K562 (cell line): ENCODE results near the gene TMC4. TPM values are rescaled to one million over a fixed set of nuclear protein-coding genes. Genes with fewer than 3 reads are reported as not detected.

ENCODE experiments used
- CXXC5 ChIP-seq: fragments of 250-450 bp; sonication (Bioruptor Pico); IDR thresholded peaks from 2 replicates; pipeline ENCODE4 v1.8.0; 2022; ENCODE audit warnings: inconsistent platforms, mild to moderate bottlenecking, moderate library complexity
- FOS ChIP-seq: IDR thresholded peaks from 3 replicates; pipeline ENCODE4 v1.6.1; 2011; ENCODE audit not compliant: insufficient read length; ENCODE audit errors: extremely low read depth
- FOXK1 ChIP-seq: sonication (generic); formaldehyde crosslinking; IDR thresholded peaks from 2 replicates; pipeline ENCODE4 v1.8.0; 2022; ENCODE audit warnings: missing genetic modification reagents, mild to moderate bottlenecking, borderline replicate concordance
- FOXM1 ChIP-seq, 2 experiments: fragments of 450-650 bp in 1 of 2; sonication (generic) in 1 of 2; formaldehyde crosslinking in 1 of 2; IDR thresholded peaks; 2 replicates each; pipeline versions ENCODE4 v1.6.1 to v1.9.0; 2017 to 2022; ENCODE audit warnings: low read depth in 2 of 2, mild to moderate bottlenecking in 2 of 2, missing genetic modification reagents in 1 of 2, moderate library complexity in 1 of 2
- HNRNPH1 ChIP-seq: fragments of 200-400 bp; formaldehyde crosslinking; optimal IDR thresholded peaks from 2 replicates; pipeline ENCODE3; 2017; ENCODE audit warnings: low read depth, mild to moderate bottlenecking, low read length, moderate library complexity
- HNRNPL ChIP-seq: fragments of 200-400 bp; formaldehyde crosslinking; IDR thresholded peaks from 2 replicates; pipeline ENCODE4 v1.6.1; 2017; ENCODE audit warnings: low read depth, mild to moderate bottlenecking, low read length
- HOXB6 ChIP-seq: fragments of 250-450 bp; sonication (Bioruptor Pico); IDR thresholded peaks from 2 replicates; pipeline ENCODE4 v1.5.1; 2022; ENCODE audit warnings: mild to moderate bottlenecking, borderline replicate concordance
- JUND ChIP-seq, 2 experiments: IDR thresholded peaks; 2 replicates in 1 of 2; 3 replicates in 1 of 2; pipeline ENCODE4 v1.6.1; 2011; ENCODE audit warnings: borderline replicate concordance in 2 of 2, low read depth in 2 of 2, low read length in 2 of 2, improper control_type of control experiment in 1 of 2, missing biosample characterization in 1 of 2, missing genetic modification characterization in 1 of 2, missing genetic modification reagents in 1 of 2
- LCOR ChIP-seq: sonication (generic); formaldehyde crosslinking; IDR thresholded peaks from 2 replicates; pipeline ENCODE4 v1.8.0; 2022; ENCODE audit warnings: mild to moderate bottlenecking, missing genetic modification reagents
- MAFK ChIP-seq: IDR thresholded peaks from 2 replicates; pipeline ENCODE4 v1.6.1; 2011; ENCODE audit warnings: low read length, improper control_type of control experiment
- SRF ChIP-seq, 2 experiments: fragments of 250-450, 450-650 bp in 1 of 2; sonication (Bioruptor Pico) in 1 of 2; sonication (generic) in 1 of 2; formaldehyde crosslinking; IDR thresholded peaks; 2 replicates each; pipeline versions ENCODE4 v1.5.0 to v1.5.1; 2020 to 2022; ENCODE audit warnings: mild to moderate bottlenecking in 1 of 2, missing genetic modification reagents in 1 of 2
- TCF7 ChIP-seq: sonication (generic); IDR thresholded peaks from 2 replicates; pipeline ENCODE4 v1.6.1; 2016; ENCODE audit warnings: antibody characterized with exemption, borderline replicate concordance
- ZNF174 ChIP-seq: fragments of 250-450 bp; sonication (Bioruptor Pico); IDR thresholded peaks from 2 replicates; pipeline ENCODE4 v1.4.0; 2020; ENCODE audit warnings: mild to moderate bottlenecking
- ZNF316 ChIP-seq: fragments of 450-650 bp; IDR thresholded peaks from 2 replicates; pipeline ENCODE4 v1.6.1; 2016
- polyA plus RNA-seq, 8 experiments: library from polyadenylated mRNA; depleted of rRNA in 4 of 8; stranded (reverse) in 5 of 8; unstranded in 3 of 8; fragments of >200 nt; fragmentation: Nextera tagmentation in 2 of 8; fragmentation: Illumina TruSeq in 1 of 8; extraction: Ambion mirVana in 2 of 8; extraction: Trizol in 1 of 8; gene quantifications; 2 replicates each; pipeline versions ENCODE4 v1.2.1 to v1.2.3, GENCODE V29; 2011 to 2014; ENCODE audit warnings: inconsistent platforms in 1 of 8, missing spikeins in 1 of 8
- total RNA-seq, 7 experiments: library from RNA; depleted of rRNA in 6 of 7; stranded (reverse); fragments of >200 nt in 6 of 7; fragmentation: Illumina TruSeq in 2 of 7; extraction: Trizol in 2 of 7; gene quantifications; 2 replicates each; pipeline versions ENCODE4 v1.2.1 to v1.2.3, GENCODE V29; 2011 to 2021; ENCODE audit warnings: low replicate concordance in 1 of 7
- TF ChIP-seq, protein P1 (sequence below): fragments of 450-650 bp; IDR thresholded peaks from 2 replicates; pipeline ENCODE4 v1.6.1; 2014; ENCODE audit warnings: low read depth, mild to moderate bottlenecking, moderate library complexity, borderline replicate concordance
- TF ChIP-seq, protein P2 (sequence below), 2 experiments: IDR thresholded peaks in 1 of 2; conservative IDR thresholded peaks in 1 of 2; 2 replicates each; pipeline ENCODE4 v1.6.1; 2016; ENCODE audit warnings: low read depth in 2 of 2, mild to moderate bottlenecking in 1 of 2, missing compliant biosample characterization in 1 of 2, missing genetic modification characterization in 1 of 2, moderate library complexity in 1 of 2
- TF ChIP-seq, protein P3 (sequence below): sonication (generic); formaldehyde crosslinking; IDR thresholded peaks from 2 replicates; pipeline ENCODE4 v1.9.0; 2022; ENCODE audit warnings: mild to moderate bottlenecking, missing genetic modification reagents
- TF ChIP-seq, protein P4 (sequence below): fragments of 250-450 bp; sonication (Bioruptor Pico); IDR thresholded peaks from 2 replicates; pipeline ENCODE4 v1.8.0; 2021; ENCODE audit warnings: moderate library complexity, mild to moderate bottlenecking, inconsistent platforms

TMC4 gene
- total and polyA plus RNA-seq, 9 of the 15 experiments (the other 6 are each of a cell fraction or from before 2014, with no cell fraction given), result 0.12 to 0.79 (median 0.36) TPM; not detected in 2

DNA sequence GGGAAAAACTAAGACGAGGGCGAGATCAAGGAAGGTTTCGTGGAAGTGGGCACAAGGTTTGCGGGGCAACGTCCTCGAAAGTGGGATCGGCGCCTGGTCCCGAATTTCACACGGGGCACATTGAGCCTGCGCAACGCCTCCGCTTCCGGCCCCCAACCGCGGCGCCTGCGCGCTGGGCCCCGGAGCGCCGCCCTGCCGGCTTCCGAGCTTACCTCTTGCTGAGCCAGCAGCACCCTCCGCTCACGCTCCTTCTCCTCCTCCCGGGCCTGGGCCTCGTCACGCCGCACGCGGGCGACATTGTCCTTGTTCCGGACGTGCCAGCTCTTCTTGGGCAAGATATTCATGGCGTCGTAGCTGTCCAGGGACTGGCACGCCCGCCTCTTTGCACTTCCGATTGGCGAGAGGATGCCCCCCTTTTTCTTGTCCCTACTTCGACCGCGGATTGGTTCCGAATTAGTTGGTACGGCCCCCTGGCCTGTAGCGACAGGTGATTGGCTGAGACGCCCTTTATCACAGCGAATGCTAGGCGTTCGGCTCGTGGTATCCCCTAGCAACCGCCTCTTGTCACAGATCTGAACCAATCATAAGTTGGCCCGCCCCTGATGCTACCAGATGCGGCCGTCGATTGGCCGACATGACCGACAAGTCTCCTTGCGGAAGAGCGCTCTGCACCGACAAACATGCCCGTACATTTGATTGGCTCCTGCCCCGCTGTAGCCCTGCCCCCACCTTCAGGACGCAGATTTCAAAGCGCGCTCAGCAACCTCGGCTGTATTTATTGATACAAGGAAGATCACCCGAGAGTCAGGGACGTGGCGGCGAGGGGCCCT is 13.4 kb downstream of the TMC4 start, which contains the start of gene LENG1 (continued):
- TF ChIP-seq JUND (IDR thresholded peaks at IDR 0.05; ENCODE audit: borderline replicate concordance, low read depth, low read length) (peak; percentile 22; the same call in 1 of the 2 replicates), JUND (tag; IDR thresholded peaks at IDR 0.05; ENCODE audit: borderline replicate concordance, low read depth, low read length) (no peak), ZNF174 (CRISPR knock-in tag) (no peak), FOS (peak; percentile 98), HNRNPL (peak; percentile 90), MAFK (0 out of 2 replicates have a peak, but pooled peaks have one; percentile 4), FOXM1 (IDR thresholded peaks at IDR 0.05; ENCODE audit: low read depth) (0 out of 2 replicates have a peak, but pooled peaks have one; percentile 25), FOXM1 (CRISPR knock-in tag; IDR thresholded peaks at IDR 0.05; ENCODE audit: low read depth) (no peak), LCOR (CRISPR knock-in tag) (peak; percentile 46; the same call in 1 of the 2 replicates), FOXK1 (peak; percentile 95), HNRNPH1 (no peak), CXXC5 (CRISPR knock-in tag) (peak; percentile 92), TCF7 (no peak), ZNF316 (peak; percentile 54), SRF (CRISPR knock-in tag; IDR thresholded peaks at IDR 0.05) (0 out of 4 replicates have a peak, but pooled peaks of 1 of the 2 experiments have one; percentile 40), HOXB6 (CRISPR knock-in tag) (no peak)
- TF ChIP-seq, protein P1, sequence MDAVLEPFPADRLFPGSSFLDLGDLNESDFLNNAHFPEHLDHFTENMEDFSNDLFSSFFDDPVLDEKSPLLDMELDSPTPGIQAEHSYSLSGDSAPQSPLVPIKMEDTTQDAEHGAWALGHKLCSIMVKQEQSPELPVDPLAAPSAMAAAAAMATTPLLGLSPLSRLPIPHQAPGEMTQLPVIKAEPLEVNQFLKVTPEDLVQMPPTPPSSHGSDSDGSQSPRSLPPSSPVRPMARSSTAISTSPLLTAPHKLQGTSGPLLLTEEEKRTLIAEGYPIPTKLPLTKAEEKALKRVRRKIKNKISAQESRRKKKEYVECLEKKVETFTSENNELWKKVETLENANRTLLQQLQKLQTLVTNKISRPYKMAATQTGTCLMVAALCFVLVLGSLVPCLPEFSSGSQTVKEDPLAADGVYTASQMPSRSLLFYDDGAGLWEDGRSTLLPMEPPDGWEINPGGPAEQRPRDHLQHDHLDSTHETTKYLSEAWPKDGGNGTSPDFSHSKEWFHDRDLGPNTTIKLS, result 0 out of 2 replicates have a peak, but pooled peaks have one; percentile 30
- TF ChIP-seq, protein P2, sequence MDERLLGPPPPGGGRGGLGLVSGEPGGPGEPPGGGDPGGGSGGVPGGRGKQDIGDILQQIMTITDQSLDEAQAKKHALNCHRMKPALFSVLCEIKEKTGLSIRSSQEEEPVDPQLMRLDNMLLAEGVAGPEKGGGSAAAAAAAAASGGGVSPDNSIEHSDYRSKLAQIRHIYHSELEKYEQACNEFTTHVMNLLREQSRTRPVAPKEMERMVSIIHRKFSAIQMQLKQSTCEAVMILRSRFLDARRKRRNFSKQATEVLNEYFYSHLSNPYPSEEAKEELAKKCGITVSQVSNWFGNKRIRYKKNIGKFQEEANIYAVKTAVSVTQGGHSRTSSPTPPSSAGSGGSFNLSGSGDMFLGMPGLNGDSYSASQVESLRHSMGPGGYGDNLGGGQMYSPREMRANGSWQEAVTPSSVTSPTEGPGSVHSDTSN (CRISPR knock-in tag; IDR thresholded peaks at IDR 0.05; ENCODE audit: low read depth), result no peak
- TF ChIP-seq, protein P2 (tag; conservative IDR thresholded peaks at IDR 0.05; ENCODE audit: low read depth), result peak; percentile 98
- TF ChIP-seq, protein P3, sequence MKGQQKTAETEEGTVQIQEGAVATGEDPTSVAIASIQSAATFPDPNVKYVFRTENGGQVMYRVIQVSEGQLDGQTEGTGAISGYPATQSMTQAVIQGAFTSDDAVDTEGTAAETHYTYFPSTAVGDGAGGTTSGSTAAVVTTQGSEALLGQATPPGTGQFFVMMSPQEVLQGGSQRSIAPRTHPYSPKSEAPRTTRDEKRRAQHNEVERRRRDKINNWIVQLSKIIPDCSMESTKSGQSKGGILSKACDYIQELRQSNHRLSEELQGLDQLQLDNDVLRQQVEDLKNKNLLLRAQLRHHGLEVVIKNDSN (CRISPR knock-in tag), result peak; percentile 47; the same call in 1 of the 2 replicates
- TF ChIP-seq, protein P4, sequence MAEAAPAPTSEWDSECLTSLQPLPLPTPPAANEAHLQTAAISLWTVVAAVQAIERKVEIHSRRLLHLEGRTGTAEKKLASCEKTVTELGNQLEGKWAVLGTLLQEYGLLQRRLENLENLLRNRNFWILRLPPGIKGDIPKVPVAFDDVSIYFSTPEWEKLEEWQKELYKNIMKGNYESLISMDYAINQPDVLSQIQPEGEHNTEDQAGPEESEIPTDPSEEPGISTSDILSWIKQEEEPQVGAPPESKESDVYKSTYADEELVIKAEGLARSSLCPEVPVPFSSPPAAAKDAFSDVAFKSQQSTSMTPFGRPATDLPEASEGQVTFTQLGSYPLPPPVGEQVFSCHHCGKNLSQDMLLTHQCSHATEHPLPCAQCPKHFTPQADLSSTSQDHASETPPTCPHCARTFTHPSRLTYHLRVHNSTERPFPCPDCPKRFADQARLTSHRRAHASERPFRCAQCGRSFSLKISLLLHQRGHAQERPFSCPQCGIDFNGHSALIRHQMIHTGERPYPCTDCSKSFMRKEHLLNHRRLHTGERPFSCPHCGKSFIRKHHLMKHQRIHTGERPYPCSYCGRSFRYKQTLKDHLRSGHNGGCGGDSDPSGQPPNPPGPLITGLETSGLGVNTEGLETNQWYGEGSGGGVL (CRISPR knock-in tag), result no peak
